ENCODE measurements around the gene PHLDA2. TPM values are rescaled to one million over a fixed set of nuclear protein-coding genes. Genes with fewer than 3 reads are reported as not detected.

Gene PHLDA2
- total RNA-seq, 4 donors from 2014 or later, result 7.0 to 26.4 (median 18.2) TPM

GRCh38 chr11:2961080-2961479 lies 31.9 kb upstream of the PHLDA2 start:
- H3K36me3 ChIP-seq, result peaks cover 83% of the 10 kb centered on the region
- no peaks in the 10 kb centered on the region for H3K27me3 ChIP-seq
- DNase-seq (ENCODE audit: low spot score in 2 of 2), result no peak
- no peaks in the 10 kb centered on the region for H3K9me3 ChIP-seq
- 69% methylated on average over 5 of the region's 5 CpGs for WGBS
- TF ChIP-seq EP300 (IDR thresholded peaks at IDR 0.05) (no peak), POLR2AphosphoS5 (IDR thresholded peaks at IDR 0.05) (no peak), CTCF (IDR thresholded peaks at IDR 0.05) (no peak), POLR2A (IDR thresholded peaks at IDR 0.05) (no peak)
- no peak overlapping the region for H3K4me3 ChIP-seq
- no peaks in the 10 kb centered on the region for H3K4me1 ChIP-seq
- no peak overlapping the region for H3K27ac ChIP-seq

GRCh38 chr11:2960139-2960538 lies 30.9 kb upstream of the PHLDA2 start:
- Histone ChIP-seq H3K27ac (no peak overlapping the region), H3K27me3 (no peaks in the 10 kb centered on the region), H3K9me3 (no peaks in the 10 kb centered on the region), H3K36me3 (peaks cover 84% of the 10 kb centered on the region), H3K4me1 (no peaks in the 10 kb centered on the region), H3K4me3 (no peak overlapping the region)
- no peak for DNase-seq (ENCODE audit: low spot score in 2 of 2)
- TF ChIP-seq POLR2AphosphoS5 (IDR thresholded peaks at IDR 0.05) (no peak), EP300 (IDR thresholded peaks at IDR 0.05) (no peak), POLR2A (IDR thresholded peaks at IDR 0.05) (no peak), CTCF (IDR thresholded peaks at IDR 0.05) (no peak)
- WGBS, result 90% methylated on average over 7 of the region's 7 CpGs

- Histone ChIP-seq H3K27me3 (no peaks in the 10 kb centered on the region), H3K36me3 (peaks cover 84% of the 10 kb centered on the region), H3K4me1 (no peaks in the 10 kb centered on the region), H3K27ac (no peak overlapping the region), H3K4me3 (no peak overlapping the region), H3K9me3 (no peaks in the 10 kb centered on the region)
- TF ChIP-seq CTCF (IDR thresholded peaks at IDR 0.05), result no peak
- no peak for TF ChIP-seq POLR2AphosphoS5 (IDR thresholded peaks at IDR 0.05)
- TF ChIP-seq POLR2A (IDR thresholded peaks at IDR 0.05), result no peak
- no peak for TF ChIP-seq EP300 (IDR thresholded peaks at IDR 0.05)
- no peak for DNase-seq (ENCODE audit: low spot score in 2 of 2)
- WGBS, result 72% methylated on average over 3 of the region's 3 CpGs
Observed at GRCh38 chr11:2958251-2958650, 29.0 kb upstream of the PHLDA2 start.

GRCh38 chr11:2955906-2956476 lies 26.8 kb upstream of the PHLDA2 start:
- Histone ChIP-seq H3K36me3 (peaks cover 94% of the 10 kb centered on the region), H3K9me3 (no peaks in the 10 kb centered on the region), H3K4me3 (no peak overlapping the region), H3K27ac (no peak overlapping the region), H3K4me1 (no peaks in the 10 kb centered on the region), H3K27me3 (no peaks in the 10 kb centered on the region)
- DNase-seq (ENCODE audit: low spot score in 2 of 2), result no peak
- no peak for TF ChIP-seq EP300 (IDR thresholded peaks at IDR 0.05)
- TF ChIP-seq POLR2A (IDR thresholded peaks at IDR 0.05), result no peak
- no peak for TF ChIP-seq POLR2AphosphoS5 (IDR thresholded peaks at IDR 0.05)
- TF ChIP-seq CTCF (IDR thresholded peaks at IDR 0.05), result no peak
- WGBS, result 89% methylated on average over 6 of the region's 6 CpGs

GRCh38 chr11:2954263-2954662 lies 25.0 kb upstream of the PHLDA2 start:
- H3K27me3 ChIP-seq, result no peaks in the 10 kb centered on the region
- H3K4me3 ChIP-seq, result no peak overlapping the region
- DNase-seq (ENCODE audit: low spot score in 2 of 2), result no peak
- TF ChIP-seq CTCF (IDR thresholded peaks at IDR 0.05) (no peak), POLR2AphosphoS5 (IDR thresholded peaks at IDR 0.05) (no peak), EP300 (IDR thresholded peaks at IDR 0.05) (no peak), POLR2A (IDR thresholded peaks at IDR 0.05) (no peak)
- no peaks in the 10 kb centered on the region for H3K9me3 ChIP-seq
- H3K4me1 ChIP-seq, result no peaks in the 10 kb centered on the region
- no peak overlapping the region for H3K27ac ChIP-seq
- peaks cover 93% of the 10 kb centered on the region for H3K36me3 ChIP-seq
- 93% methylated on average over 6 of the region's 6 CpGs for WGBS

All from suprapubic skin (tissue), 4 donors.